HG03571 (cell line): ENCODE results near the gene EMILIN2.
"Not testable (repeated sequence)": the region's sequence is repeated elsewhere in the genome, so short reads cannot be mapped to it uniquely, and the experiment has no call there.

ENCODE experiments used
- ATAC-seq: cut with Tn5 transposase; IDR thresholded peaks from one replicate; pipeline ENCODE4 v1.9.1; 2021; ENCODE audit not compliant: unreplicated experiment

Gene EMILIN2

DNA sequence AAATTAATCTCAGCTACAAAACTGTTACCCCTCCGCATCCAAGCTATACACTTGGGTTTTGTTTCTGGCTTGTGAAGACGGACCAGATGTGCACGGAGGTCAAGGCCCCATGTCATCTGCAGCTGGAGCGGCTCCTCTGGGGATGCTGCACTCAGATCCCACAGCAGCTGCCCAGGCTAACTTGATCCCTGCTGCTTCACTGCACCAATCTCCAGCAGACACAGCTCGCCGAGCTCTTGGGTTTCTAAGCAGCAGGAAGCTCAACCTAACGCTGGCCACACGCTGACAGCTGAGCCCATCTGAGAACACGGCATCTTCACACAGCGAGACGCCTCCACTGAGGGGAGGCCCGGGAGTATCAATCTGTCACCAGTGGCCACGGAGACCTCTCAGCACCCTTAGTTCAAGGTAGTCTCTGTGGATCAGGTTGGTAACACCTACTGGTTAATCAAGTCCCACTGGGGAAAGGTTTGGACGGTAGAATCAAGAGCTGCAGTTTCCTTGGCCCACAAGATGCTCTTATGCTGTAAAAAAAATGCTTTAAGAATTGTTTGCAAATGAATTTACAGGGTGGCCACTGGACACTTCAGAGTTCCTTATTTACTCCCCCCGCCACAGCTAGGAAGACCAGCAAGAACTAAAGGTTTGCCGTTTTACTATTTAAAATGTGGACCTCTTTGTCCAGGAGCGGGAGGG, 67.5 kb downstream of the EMILIN2 start:
- ATAC-seq = no peak

DNA sequence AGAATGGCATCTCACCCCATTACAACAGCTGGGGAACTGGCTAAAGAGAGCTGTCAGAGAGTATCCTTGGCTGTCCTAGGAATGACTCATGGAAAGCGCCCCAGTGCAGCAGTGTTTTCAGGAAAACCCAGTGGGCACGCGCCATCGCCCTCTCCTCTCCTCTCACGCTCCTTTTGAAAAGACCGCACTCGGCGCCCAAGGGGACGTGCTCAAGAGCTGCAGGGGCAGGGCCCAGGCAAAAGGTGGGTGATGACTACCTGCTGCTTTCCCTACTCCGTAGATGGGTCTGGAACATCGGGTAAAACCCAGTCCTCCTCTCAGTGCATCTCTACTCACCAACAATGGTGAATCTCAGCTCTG, 68.1 kb downstream of the EMILIN2 start:
- no peak for ATAC-seq

DNA sequence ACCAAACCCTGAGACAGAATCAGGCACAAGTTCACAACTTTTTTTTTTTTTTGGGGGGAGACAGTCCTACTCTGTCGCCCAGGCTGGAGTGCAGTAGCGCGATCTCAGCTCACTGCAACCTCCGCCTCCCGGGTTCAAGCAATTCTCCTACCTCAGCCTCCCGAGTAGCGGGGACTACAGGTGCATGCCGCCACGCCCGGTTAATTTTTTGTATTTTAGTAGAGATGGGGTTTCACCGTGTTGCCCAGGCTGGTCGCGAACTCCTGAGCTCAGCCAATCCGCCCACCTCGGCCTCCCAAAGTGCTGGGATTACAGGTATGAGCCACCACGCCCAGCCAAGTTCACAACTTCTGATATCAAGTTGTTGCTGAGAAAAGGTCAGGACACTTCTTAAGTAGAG, 68.7 kb downstream of the EMILIN2 start:
- not testable (repeated sequence) for ATAC-seq

DNA sequence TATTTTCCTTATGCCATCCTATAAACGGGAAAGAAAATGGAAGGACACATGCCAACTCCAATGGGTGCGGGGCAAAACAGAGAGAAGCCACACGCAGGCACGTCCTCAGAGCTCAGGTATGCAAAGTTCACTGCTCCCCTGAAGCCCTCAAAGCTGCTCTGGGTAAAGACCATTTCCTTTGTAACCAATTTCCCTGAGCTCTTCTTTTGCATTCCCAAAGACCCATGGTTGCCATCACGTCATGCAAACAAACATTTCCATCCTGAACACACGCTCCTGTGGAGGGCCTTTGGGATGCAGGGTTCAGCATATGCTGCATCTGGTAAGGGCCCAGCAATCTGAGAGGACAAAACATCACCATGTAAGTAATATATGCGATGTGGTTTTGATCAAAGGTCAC, 69.4 kb downstream of the EMILIN2 start:
- no peak for ATAC-seq

DNA sequence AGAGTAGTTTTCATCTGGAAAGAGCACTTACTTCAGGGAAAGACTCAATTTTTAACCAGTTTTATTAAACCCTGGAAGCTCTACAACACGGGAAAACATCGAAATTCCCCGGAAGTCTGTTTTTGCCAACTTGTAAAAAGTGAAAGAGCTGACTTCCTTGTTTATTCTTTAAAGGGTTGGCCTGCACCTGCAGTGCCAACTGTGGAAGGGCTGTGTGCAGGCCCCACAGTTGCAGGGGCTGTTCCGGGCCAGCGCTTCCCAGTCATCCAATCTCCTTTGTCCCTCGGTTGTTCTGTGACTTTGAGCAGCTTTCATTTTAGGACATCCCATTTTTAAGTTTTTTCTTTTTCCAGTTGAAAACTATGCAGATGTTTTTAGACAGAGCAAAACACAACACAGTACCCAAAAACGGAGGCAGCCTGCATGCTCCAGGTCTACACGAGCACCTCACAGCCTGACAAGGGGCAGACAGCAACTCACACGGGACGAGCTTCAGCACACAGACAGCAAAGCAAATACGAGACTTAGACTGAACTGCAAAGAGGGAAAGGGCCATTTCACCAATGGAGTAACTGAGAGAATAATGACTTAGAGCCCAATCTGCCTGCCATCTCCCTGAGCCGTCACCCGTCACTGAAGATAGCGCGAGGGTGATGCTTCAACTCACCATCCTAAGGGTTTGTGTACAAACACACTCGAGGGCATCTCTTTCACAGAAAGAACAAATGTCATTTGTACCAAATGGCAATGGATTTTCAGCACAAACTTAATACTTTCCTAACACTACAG, 70.6 kb downstream of the EMILIN2 start:
- ATAC-seq = no peak

DNA sequence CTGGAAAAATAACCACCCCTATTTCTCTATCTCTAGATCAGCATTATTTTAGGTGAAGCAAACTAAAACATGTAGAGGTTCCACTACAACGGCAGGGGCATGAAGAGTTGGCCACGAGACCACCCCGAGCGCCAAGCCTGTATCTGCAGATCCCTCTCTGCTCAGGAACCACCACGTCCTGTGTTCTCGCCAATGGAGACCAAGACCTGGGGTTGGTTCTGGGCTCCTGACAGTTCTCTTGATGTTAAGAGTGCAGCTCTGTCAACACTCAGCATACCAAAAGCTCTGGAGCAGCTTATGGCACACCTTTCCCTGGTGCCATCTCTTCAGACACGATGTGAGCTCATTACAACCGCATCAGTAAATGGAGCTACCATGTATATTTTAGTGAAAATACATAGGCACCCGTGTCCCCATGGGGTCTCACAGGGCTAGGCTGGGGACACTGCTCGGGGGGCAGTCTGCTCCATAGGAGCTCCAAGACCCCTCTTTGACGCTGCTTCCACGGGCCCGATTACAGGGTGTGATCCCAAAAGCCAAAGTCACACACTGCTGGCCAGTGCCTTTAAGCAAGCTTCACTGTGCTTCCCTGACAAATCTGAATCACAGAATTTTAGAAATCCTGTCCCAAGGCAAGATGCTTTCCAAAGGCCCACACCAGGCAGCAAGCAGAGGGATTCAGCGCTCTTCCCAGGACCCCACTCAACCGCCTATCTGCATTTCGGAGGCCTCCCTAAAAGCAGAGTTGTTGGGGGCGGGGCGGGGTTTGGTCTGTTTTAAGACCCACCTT, 72.2 kb downstream of the EMILIN2 start:
- no peak for ATAC-seq

DNA sequence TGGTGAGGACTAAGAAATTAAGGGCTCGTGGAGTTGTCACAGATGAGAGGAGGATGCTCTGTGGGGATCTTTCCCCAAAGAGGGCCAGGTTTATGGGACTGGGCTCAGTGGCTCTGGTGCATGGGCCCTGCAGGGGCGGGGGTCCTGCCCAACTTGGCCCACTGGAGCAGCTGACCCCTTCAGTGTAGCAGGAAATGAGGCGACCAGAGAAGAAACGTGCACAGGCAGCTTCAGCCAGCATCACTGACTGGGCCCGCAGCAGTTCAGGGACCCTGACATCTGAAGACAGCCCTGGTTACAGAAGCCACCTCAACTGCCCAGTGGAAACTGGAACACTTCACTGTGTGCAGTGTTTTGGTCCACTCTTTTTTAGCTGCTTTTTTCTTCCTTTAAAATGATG, 72.8 kb downstream of the EMILIN2 start:
- no peak for ATAC-seq

DNA sequence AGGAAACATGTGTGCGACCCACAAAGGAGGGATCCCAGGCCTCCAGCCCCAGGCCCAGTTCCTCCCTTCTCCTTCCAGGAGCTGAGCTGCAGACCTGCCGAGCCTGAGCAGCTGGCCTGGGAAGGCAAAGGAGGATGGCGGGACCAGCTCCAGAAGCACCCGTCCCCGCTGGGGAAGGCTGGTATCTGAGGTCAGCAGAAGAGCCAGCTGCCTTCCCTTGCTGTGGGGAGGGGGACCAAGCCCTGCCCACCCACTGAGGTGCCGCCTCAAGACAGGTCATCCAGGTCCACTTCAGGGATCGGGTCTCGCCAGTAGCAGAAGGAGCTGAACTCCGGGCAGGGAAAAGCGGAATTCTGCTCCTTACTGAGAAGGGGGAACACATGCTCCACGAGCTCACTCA, 73.2 kb downstream of the EMILIN2 start:
- no peak for ATAC-seq

DNA sequence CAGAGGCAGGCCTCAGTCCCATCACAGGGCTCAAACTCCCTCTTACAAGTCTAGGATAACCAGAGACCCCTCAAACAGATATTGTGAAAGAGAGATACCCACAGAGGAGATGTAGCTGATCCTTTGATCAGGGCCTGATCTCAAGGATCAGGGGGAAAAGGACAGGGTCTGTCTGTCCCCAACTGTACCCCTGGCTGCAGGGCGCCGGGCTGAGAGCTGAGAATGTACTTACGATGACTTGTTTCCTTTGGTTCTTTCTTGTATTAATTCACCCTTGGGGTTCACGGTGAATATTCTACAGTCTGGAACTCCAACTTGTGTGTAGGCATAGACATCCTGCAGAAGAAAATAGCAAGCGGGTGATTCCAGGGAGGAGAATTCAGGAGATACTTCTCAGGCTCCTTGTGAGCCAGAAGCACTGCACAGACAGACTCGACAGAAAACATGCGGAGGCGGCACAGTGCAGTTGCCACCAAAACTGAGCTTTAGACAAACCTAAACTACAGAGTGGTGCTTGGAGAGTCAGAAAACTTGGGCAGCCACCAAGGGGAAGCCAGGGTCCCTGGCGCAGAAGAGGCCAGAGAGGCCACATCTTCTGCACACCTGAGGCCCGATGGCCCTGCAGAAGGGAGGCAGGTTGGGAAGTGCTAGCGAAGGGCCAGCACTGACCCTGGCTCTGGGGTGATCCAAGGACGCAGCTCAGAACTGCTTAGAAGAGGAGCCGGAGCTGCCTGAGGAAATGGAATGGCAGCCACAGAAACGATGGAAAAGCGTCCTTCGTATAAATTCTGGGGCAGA, 73.9 kb downstream of the EMILIN2 start:
- ATAC-seq = no peak

DNA sequence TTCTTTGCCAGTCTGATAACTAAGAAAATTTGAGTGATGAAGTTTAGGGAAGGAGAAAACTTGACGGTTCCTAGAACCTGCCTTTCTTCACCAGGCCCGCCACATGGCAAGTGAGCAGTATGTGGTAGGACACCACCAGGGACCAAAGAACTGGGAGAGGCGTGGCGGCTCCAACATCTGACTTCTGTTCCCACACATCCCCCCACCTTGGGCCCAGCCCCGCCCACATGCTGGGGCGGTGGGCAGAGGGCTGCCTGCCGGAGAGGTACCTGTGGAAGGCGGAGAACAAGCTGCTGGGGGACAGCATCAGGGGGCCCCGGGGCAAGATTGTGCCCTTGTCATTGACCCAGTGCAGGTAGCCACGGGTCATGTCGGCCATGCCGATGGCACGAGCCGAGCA, 75.0 kb downstream of the EMILIN2 start:
- no peak for ATAC-seq

DNA sequence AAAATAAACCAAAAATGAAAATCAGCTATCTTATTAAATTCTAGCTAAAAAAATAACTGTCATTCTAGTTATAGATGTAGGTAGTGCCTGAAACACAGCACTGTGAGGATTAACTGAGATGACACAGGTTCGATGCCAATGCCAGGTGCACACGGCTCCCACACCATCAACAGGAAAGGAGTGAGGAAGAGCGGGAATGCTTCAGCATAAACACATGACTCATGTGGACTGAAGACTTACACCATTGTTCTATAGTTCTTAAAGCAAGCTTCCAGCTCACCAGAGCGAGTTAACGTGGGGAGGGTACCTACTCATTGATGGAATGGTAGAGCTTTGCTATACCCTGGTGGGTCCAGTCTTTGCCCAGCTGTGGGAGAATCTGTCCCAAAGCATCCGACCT, 76.7 kb downstream of the EMILIN2 start:
- ATAC-seq = no peak

DNA sequence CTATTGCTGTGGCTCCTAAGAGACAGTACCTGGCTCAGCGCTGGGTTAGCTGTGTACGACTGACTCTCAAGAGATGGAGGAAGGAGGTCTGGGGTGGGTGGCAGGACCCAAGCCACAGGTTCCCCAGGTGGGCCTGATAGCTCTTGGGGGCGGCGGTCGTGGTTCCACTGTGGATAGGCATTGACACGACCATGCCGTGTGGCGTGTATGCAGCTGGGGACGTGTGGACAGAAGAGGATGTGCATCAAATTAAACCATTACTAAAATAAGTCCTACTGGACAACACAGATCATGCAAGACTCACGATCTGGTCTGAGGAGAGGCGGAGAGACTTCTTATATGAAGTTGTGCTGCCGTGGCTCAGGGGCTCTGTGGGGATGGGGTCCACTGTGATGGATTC, 78.1 kb downstream of the EMILIN2 start:
- no peak for ATAC-seq

DNA sequence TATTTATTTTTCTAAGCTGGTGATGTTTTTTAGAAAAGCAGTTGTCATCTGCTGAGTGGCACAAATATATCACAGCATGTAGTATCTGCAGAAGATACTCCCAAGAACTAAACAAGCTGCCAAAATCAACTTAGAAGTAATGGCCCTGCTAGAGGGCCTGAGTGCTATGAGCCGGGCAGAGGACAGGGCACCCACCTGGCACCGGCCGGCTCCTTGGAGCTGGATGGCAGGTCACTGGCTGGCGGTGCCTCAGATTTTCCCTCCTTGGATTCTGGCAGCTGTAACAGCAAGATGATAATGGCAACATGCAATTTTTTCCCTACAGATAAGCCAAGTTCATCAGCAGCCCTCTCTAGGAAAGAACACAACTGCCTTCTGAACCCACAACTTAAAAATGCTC, 79.7 kb downstream of the EMILIN2 start:
- ATAC-seq = no peak

DNA sequence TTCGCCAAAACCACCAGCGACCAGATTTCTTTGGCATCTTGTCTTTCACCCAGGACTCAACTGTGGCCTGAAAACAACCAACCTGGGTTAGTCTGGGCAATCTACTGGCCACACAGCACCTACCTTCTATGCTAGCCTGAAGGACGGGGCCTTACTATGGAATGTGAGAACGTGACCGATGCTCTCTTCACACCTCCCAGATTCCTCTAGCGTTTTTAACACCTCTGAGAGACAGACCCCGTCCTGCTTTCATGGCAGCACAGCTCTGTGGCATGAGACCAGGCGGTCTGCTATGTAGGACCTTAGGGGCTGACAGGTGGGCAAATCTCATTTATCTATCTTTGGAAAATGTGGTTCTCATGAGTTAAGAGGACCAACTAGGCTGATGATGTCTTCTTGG, 80.9 kb downstream of the EMILIN2 start:
- ATAC-seq = no peak

DNA sequence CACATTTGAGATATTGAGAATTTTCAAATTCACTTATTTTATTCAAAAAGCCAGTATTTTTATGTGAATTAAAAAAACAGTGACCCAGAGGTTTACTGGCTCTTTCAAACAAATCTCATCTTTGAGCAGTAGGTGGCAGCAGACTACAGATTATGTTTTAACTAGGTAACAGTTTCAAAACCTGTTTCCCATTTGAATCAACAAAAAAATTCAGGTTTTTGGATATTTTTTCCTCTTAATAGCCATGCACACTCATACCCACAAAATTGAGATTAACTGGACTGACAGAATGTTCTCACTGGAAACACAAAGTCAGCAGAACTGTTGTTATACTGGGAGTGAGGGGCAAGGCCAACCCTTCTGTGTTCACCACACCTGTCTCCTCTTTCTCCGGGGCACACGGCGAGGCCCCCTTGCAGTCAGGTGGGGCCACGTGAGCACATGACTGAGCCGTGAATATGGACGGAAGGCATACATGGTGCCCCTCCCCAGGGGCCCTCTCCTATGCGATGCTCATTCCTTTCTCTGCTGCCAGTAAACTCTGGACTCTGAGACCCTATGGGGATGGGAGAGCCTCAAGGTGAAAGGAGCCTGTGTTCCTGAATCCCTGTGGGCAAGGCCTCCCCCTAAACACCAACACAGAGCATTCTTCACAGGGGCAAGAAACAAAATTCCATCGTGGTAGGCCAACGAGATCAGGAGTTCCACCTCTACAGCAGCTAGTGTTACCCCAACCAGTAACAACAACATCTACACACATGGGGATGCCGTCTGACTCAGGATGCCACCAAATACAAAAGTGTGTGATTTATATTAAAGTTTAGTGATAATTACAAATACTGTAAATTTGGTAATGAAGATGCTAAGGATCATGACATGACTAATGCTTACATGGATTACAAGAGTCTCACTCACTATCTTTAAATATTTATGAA, 85.7 kb downstream of the EMILIN2 start:
- no peak for ATAC-seq

DNA sequence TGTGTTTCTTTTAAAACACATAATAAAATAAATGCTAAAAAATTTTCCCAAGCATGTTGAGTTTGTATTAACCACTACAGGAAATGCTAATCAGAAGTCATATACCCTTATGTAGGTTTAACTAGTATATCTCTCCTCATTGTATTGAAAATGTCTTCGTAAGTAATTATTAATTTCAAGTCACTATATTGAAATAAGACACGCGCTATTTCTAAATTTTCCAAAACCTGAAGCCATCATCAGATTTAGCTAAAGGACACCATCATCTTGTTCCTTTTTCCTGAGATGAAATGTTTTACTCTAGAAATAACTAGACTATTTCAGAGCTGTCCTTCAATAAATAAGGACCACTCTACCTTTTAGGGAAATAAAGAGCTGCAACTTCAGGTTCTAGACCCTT, 87.2 kb downstream of the EMILIN2 start:
- no peak for ATAC-seq

DNA sequence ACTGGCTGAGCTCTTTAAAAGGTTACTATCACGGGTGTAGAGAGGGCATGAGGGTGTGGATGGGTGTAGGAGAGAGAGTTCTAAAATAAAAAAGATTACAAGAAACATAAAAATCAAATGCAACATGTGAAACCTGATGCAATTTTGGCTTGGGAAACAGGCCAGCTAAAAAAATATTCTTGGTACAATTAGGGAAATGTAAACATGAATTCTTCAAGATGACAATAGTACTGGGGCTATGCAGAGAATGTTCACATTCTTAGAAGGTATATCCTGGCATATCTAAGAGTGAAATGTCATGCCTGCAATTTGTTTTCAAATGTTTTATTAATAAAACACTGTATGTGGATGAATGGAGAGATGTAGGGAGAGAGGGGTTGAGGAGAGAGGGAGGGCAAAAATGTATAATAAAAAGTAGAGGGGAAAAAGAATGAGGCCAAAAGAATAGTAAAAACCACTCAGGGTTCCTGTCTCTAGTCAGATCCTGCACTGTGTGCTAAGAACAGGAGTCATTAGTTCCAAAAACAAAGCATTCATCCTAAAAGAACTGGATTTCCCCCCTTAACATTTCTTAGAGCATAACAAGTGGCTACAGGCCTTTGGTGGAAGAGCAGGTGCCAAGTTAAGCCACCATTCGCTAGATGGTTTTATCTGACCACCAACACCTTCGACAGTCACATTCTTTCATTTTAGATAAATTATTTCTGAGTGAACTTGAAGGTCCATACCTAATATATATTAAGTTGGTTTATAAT, 88.8 kb downstream of the EMILIN2 start:
- no peak for ATAC-seq

DNA sequence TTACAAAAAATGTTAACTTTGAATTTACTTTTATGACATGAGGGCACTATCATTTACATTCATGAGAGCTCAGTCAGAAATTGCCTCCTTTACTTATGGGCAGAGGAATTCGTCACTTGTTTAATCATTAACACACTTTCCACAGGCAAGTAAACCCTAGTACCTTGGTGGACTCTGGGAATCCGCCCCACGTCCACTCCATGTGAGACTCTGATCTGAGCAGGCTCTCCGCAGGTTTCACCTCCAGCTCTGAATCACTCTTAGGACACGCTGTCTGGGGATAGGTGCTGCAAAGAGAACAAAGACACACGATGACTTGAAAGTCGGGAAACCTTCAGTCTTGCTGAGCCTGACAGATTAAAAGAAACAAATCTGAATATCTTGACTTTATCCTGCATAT, 92.5 kb downstream of the EMILIN2 start:
- ATAC-seq = no peak

DNA sequence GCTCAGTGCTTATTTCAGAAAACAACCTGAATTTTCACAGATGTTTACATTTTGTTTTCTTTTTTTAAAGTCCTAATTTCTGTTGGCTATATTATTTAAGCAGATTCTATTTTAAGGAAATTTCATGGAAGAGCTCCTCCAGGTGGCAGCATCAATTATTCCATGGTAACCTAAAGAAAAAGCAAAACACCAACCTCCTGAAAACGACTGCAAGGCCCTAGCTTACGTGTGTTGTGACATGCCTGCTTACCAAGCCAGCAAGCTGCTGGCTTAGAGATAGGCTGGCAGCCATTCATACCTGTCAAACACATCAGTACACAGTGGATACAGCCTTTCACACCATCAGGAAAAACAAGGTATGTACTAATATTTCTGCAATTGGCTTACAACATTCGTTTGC, 101.2 kb downstream of the EMILIN2 start:
- ATAC-seq = no peak
